Measurements from ENCODE around the gene TTC24.
"Not testable (repeated sequence)": the region's sequence is repeated elsewhere in the genome, so short reads cannot be mapped to it uniquely, and the experiment has no call there.

The TTC24 gene

GRCh38 chr1:156590326-156591180 is 11.0 kb downstream of the TTC24 start:
- no peak for DNase-seq

DNA sequence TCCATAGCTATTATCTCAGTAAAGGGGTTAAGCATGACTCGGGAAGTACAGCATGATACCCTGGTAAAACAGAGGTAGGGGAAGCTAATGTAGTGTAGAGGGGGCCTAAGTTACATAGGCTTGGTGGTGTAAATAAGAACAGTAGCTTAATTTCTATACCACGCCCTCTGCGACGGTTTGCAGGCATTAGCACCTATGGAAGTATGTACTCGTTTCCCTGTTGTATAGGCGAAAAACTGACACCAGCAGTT is 11.6 kb downstream of the TTC24 start:
- DNase-seq, result no peak

- DNase-seq, result peak; percentile 80
Measured at GRCh38 chr1:156591432-156592157, 12.1 kb downstream of the TTC24 start, which contains the start of gene NAXE. Gene NAXE, plus strand, starts transcription at chr1:156591776. Its CDS starts 29 bp downstream, at chr1:156591805.

GRCh38 chr1:156592158-156592909 is 12.8 kb downstream of the TTC24 start:
- DNase-seq, result no peak

DNA sequence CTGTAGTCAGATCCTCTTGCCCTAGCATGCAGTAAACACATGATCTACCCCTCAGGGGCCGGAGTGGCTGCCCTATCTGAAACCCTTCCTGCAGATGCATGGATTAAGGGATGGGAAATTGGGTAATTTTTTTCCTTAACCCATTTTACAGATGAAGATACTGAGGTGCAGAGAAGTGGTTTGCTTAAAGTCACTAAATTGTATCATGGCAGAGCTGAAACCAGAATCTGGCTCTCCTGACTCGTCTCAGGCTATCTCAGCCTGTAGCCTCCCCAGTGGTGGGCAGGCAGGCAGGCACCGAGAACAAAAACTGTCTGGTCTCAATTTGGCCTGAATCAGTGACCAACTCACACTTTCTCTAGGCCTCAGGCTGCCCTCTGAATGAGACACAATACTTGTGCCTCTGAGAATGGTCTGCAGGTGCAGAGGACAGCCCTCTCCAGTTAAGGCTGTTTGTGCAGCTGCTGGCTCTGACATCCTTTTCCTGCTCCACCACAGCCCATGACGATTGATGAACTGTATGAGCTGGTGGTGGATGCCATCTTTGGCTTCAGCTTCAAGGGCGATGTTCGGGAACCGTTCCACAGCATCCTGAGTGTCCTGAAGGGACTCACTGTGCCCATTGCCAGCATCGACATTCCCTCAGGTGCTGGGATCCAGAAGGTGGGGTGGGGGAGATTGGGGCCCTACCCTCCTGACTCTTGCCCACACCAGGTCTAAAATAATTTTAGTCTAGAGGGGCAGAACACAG is 13.6 kb downstream of the TTC24 start:
- DNase-seq, result no peak

DNA sequence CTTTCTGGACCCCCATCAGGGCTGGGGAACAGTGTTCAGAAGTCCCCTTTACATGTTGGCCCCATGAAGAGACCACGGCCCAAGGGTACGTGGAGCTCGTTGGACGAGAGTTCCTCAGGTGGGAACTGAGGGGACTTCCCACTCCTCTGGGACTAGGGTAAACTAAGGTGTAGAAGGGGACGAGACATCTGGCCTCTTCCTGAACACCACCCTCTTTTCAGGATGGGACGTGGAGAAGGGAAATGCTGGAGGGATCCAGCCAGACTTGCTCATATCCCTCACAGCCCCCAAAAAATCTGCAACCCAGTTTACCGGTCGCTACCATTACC is 14.1 kb downstream of the TTC24 start:
- no peak for DNase-seq

DNA sequence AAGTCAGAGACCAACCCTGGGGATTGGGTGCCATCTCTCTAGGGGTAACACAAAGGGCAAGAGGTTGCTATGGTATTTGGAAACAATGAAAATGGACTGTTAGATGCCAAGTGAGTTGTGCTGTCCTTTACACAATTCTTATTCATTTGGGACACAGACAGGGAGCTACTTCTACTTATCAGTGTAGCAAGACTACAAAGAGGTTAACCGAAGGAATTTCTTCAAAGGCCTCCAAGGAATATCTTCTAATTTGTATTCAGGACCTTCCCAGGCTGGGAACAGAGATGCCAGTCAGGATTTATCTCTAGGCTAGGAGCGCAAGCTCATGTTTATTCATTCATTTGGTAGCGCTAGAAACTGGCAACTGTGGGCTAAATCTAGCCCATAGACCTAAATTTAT is 14.7 kb downstream of the TTC24 start:
- DNase-seq, result no peak

DNA sequence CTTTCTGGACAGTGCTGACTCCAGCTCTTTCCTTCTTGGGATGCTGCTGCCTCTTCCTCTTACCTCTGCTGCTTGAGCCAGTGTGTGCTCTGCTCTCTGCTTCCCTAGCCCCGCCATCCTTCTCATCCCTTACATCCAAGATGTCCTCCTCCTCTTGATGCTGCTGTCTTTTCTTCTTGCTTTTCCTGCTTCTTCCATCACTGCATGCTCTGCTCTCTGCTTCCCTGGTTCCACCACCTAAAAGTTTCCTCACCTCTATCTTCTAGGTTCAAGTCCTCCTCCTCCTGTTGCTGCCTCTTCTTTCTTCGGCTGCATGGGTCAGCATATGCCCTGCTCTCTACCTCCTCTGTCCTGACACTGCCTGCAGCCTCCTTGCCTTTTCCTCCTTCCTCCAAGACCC is 15.5 kb downstream of the TTC24 start:
- DNase-seq, result no peak

DNA sequence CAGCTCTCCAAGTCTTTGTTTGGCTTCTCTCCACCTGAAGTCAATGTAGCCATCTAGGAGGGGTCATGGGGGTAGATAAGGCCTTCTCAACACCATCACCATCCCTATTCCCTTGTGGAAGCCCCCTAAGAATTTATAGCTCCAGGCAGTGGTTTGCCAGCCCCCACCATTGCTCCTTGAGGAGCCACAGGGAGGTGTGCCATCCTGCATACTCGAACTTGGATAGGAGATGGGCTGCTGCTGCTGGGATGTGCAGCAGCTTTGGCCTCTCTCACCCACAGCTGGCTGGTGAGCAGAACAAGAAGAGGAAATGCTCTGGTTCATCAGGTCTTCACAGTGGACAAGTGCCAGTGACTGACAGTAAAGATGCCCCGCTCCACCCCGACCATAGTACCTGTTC is 16.9 kb downstream of the TTC24 start:
- DNase-seq, result no peak

DNA sequence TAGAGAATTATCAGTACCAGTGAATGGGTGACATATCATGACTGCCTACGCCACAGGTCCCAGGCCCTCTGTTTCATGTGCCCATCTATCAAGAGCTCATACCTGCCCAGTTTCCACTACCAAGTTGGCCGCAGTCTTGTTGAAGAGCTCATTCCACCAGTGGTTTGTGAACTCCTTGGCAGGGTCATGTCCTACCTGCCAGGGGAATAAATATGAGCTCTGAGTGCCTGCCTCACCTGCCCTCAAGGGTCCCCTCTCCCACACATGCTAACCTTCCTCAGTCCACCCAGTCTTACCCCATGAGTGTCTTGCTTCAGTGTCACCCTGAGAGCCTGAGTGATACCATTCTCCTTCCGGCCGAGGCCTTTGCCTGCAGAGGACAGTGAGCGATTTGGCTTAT is 18.6 kb downstream of the TTC24 start:
- DNase-seq, result no peak

DNA sequence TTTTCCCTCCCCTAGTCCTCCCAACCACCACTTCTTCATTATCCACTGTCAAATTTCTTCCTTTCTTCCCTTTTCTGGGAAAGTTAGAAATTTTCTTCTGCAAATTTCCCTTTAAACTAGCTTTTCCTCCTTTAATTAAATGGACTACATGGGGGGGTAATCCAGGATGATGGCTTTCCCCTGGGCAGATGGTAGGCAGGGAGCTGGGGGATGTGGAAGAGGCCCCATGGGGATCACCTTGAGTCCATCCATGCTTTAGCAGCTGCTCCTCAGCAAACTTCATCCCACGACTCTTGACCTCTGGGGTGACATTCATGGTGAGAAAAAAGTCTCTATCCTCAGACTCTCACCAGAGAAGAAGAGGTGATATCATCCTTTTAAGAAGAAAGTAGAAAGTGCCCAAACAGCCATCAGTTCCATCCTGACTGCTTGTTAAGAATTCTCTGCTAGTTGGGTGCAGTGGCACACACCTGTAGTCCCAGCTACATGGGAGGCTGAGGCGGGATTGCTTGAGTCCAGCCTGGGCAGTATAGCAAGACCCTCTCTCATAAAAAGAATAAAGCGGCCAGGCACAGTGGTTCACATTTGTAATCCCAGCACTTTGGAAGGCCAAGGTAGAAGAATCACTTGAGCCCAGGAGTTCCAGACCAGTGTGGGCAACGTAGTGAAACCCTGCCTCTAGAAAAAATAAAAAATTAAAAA is 19.4 kb downstream of the TTC24 start:
- no peak for DNase-seq

DNA sequence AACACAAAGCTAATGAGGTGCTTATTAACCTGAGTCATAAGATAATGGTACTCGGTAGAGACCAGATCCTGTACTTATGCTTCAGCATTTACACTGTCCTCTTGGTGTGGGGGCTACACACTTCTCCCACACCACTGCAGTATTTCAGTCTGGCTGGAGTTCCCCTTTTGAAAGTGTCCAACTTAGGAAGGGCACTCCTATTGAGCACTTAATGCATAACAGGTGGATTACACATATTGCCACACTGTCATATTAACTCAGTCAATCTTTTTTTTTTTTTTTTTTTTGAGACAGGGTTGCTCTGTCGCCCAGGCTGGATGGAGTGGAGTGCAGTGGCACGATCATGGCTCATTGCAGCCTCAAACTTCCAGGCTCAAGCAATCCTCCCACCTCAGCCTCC is 20.3 kb downstream of the TTC24 start:
- no peak for DNase-seq

DNA sequence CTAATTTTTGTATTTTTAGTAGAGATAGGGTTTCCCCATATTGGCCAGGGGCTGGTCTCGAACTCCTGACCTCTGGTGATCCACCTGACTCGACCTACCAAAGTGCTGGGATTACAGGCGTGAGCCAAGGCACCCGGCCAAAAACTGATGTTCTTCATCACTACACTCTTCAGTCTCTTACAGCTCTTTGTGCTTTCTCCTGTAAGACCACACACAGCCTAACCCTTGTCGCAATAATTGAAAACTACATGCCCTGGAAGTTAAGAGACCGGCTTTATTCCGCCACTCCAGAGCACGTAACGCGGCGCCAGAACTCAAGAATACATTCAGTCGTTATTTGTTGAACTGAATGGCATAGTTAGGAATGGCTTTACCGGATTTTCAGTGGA is 21.2 kb downstream of the TTC24 start:
- DNase-seq, result no peak

DNA sequence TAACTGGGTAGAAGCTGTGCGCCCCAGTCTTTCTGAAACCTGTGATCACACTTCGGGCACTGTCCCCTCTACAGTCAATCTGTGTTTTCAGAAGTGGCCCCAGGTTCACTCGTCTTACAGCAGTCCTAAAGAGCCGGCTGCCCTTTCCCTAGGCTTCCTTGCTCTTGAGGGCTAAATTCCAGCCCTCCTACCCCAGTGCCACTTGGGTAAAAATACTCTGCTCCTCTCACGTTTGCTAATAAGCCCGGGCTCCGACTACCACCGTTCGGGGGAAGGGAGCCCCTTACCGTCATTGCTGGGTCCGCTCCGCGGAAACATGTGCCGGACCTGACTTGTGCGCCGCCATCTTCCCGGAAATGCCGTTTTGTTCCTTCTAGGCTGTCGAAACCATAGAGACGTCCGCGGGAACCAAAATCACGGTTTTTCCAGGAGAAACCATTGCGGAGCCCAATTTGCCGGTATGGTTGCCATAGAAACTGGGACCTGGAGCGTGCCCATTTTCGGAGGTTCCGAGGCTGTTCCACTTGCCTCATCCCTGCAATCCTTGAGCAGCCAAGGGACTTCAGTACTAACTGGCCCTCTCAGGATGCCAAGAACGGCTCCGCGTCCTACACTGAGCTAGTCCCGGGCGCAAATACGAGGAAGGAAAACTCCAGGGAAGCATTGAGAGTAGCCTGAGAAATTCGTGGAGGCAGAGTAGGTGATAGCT is 21.8 kb downstream of the TTC24 start, which contains the start of gene GPATCH4:
Gene GPATCH4, minus strand, starts transcription at position 358 of the 709 bp plus-strand sequence.
- peak; percentile 84 for DNase-seq

- no peak for DNase-seq
Measured at GRCh38 chr1:156601892-156602291, 22.4 kb downstream of the TTC24 start.

DNA sequence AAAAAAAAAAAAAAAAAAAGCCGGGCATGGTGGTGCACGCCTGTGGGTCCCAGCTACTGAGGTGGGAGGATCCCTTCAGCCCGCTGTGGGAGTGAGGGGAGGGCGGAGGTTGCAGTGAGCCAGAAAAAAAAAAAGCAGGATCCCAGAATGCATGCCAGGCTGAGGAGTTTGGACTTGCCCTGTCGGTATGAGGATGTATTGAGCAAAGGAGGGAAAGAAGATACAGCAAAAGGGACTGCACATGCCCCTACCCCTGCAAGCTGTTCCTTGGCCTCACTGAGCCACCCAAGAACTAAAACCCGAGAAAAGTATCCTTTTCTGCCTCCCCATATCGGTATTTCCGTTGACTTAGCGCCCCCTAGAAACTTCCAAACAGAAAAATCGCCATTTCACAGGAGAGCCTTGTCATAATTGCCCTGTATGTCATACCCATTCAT is 23.1 kb downstream of the TTC24 start:
- no peak for DNase-seq

DNA sequence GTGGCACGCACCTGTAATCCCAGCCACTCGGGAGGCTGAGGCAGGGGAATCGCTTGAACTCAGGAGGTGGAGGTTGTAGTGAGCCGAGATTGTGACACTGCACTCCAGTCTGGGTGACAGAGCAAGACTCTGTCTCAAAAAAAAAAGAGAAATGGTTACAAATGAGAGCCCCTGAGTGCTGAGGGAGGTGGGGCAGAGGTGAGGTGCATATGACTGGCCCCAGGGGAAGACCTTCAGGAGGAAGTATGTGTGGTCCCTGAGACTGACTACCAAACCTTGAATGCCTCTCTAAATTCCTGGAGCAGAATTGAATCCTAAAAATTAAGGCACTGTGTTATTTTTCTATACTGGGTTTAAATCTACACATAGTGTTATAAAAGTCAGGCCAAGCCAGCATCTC is 27.8 kb downstream of the TTC24 start:
- DNase-seq, result not testable (repeated sequence)

DNA sequence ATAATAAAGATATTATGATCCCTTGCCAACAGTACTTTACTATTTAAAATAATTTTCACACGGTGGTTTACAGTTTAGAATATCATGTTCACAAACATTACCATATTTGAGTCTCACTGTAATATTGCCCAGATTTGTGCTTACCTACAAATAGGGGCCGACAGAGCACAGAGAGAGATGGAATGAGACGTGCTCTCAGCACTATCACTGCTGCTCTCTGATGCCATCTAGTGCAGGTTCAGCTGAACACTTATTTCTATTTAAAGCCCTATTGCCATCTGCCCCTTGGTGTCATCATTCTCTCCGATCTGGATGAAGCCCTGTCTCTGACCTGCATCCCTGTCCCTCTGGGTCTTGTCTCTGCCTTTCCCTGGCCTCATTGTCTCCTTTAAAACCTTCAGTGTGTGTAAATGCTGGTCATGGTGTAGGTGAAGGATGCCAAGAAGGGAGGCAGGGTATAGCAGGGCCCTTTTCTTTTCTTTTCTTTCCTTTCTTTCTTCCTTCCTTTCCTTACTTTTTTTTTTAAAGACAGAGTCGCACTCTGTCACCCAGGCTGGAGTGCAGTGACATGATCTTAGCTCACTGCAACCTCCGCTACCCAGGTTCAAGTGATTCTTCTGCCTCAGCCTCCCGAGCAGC is 28.6 kb downstream of the TTC24 start:
- peak; percentile 62 for DNase-seq

DNA sequence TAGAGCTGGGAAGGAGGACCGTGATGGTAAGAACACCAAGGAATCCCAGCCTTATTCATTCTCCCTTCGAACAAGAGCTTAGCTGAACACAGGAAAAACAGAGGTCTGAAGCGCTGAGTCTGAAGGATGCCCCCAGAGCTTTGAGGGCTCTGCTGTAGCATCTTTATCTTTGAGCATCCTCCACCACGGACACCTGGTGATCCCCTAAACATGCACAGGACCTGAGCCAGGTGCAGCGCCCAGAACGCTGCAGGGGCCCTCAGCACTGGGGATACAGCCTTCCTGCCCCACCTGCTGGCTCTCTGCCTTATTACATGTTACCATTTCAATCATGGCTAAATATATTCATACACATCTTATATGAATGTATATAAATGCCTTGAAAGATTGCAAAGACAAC is 29.5 kb downstream of the TTC24 start:
- peak; percentile 75 for DNase-seq

- DNase-seq, result not testable (repeated sequence)
Measured at GRCh38 chr1:156610072-156610471, 30.5 kb downstream of the TTC24 start.

- DNase-seq, result no peak
Measured at GRCh38 chr1:156612666-156613065, 33.1 kb downstream of the TTC24 start.

Measured in stimulated activated CD8-positive, alpha-beta memory T cell treated with anti-CD3 and anti-CD28 coated beads, Interleukin-4, amount 100 ng/mL, for 48 hours (primary cell).